MCF 10A (cell line): ENCODE results near the gene LEO1. TPM values are rescaled to one million over a fixed set of nuclear protein-coding genes. Genes with fewer than 3 reads are reported as not detected.

Experiments used
- BruUV-seq: library from RNA; stranded (reverse); fragments of 400-500 nt; replicated peaks from 2 replicates; lab custom pipeline; 2021; lab: Mats Ljungman, UMichigan
- CTCF ChIA-PET: fragments of 300-600 bp; sonication (Branson Sonifier 250); formaldehyde crosslinking; extraction: SDS; loops from one replicate; lab custom pipeline; 2021; ENCODE audit warnings: antibody characterized with exemption, inconsistent platforms; lab: Yijun Ruan, JAX
- POLR2A ChIA-PET: fragments of 300-600, 350-650 bp; sonication (Branson Sonifier 250); formaldehyde crosslinking; extraction: SDS; loops from one replicate; lab custom pipeline; 2020; ENCODE audit warnings: antibody characterized with exemption, inconsistent platforms; lab: Yijun Ruan, JAX
- DNase-seq: peaks from one replicate; pipeline ENCODE4 v3.0.0-alpha.2; 2018; ENCODE audit not compliant: unreplicated experiment
- H3K27ac Mint-ChIP-seq: one replicate; pipeline ENCODE4 v1.8.0; 2022; ENCODE audit warnings: mild to moderate bottlenecking, low read depth, mixed read lengths; ENCODE audit not compliant: unreplicated experiment
- H3K27me3 Mint-ChIP-seq: one replicate; pipeline ENCODE4 v1.8.0; 2022; ENCODE audit warnings: mixed read lengths; ENCODE audit not compliant: insufficient read depth, unreplicated experiment
- H3K36me3 Mint-ChIP-seq: one replicate; pipeline ENCODE4 v1.8.0; 2022; ENCODE audit warnings: mild to moderate bottlenecking, moderate library complexity, mixed read lengths; ENCODE audit not compliant: insufficient read depth, unreplicated experiment
- H3K4me1 Mint-ChIP-seq: one replicate; pipeline ENCODE4 v1.8.0; 2022; ENCODE audit warnings: mixed read lengths; ENCODE audit not compliant: insufficient read depth, unreplicated experiment
- H3K4me3 Mint-ChIP-seq: one replicate; pipeline ENCODE4 v1.8.0; 2022; ENCODE audit warnings: mild to moderate bottlenecking, moderate library complexity, mixed read lengths; ENCODE audit not compliant: unreplicated experiment
- H3K9me3 Mint-ChIP-seq: one replicate; pipeline ENCODE4 v1.8.0; 2022; ENCODE audit warnings: mixed read lengths; ENCODE audit not compliant: unreplicated experiment
- intact Hi-C: fragments of 100-400 bp; cut with micrococcal nuclease; formaldehyde crosslinking; loops from 2 replicates; pipeline ENCODE4 v1.14.1; 2022
- total RNA-seq: library from RNA; stranded (reverse); gene quantifications from 2 replicates; pipeline ENCODE4 v1.2.3, GENCODE V29; 2022
- TF ChIP-seq, protein P1 (sequence below): fragments of 200-600 bp; IDR thresholded peaks from one replicate; pipeline ENCODE4 v1.8.0; 2022; ENCODE audit warnings: antibody characterized with exemption, mild to moderate bottlenecking; ENCODE audit not compliant: unreplicated experiment

Gene LEO1
- total RNA-seq, 1 experiment from 2014 or later: 24.2 TPM

GRCh38 chr15:52011711-52012144, 40.1 kb upstream of the LEO1 start:
- Mint-ChIP-seq H3K9me3 (no peaks in the 10 kb centered on the region), H3K4me1 (peaks cover 41% of the 10 kb centered on the region), H3K4me3 (no peak overlapping the region), H3K27me3 (no peaks in the 10 kb centered on the region), H3K36me3 (no peaks in the 10 kb centered on the region), H3K27ac (peak overlapping the region; percentile 88)
- no TSS peak for BruUV-seq
- TF ChIP-seq, protein P1, sequence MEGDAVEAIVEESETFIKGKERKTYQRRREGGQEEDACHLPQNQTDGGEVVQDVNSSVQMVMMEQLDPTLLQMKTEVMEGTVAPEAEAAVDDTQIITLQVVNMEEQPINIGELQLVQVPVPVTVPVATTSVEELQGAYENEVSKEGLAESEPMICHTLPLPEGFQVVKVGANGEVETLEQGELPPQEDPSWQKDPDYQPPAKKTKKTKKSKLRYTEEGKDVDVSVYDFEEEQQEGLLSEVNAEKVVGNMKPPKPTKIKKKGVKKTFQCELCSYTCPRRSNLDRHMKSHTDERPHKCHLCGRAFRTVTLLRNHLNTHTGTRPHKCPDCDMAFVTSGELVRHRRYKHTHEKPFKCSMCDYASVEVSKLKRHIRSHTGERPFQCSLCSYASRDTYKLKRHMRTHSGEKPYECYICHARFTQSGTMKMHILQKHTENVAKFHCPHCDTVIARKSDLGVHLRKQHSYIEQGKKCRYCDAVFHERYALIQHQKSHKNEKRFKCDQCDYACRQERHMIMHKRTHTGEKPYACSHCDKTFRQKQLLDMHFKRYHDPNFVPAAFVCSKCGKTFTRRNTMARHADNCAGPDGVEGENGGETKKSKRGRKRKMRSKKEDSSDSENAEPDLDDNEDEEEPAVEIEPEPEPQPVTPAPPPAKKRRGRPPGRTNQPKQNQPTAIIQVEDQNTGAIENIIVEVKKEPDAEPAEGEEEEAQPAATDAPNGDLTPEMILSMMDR: no peak
- ChIA-PET POLR2A (interaction anchor here (0.6 to 4.1 kb wide), 14 partner anchors 9 to 88 kb away, joined by 3 to 42 read pairs (median 4); partner anchors contain the start of gene LEO1), CTCF (interaction anchor here (0.9 to 1.4 kb wide), 3 partner anchors 14 to 67 kb away, joined by 3 to 6 read pairs (median 3); no protein-coding TSS in a partner anchor)
- intact Hi-C loops: no loop called here
- DNase-seq: peak; percentile 34

DNA sequence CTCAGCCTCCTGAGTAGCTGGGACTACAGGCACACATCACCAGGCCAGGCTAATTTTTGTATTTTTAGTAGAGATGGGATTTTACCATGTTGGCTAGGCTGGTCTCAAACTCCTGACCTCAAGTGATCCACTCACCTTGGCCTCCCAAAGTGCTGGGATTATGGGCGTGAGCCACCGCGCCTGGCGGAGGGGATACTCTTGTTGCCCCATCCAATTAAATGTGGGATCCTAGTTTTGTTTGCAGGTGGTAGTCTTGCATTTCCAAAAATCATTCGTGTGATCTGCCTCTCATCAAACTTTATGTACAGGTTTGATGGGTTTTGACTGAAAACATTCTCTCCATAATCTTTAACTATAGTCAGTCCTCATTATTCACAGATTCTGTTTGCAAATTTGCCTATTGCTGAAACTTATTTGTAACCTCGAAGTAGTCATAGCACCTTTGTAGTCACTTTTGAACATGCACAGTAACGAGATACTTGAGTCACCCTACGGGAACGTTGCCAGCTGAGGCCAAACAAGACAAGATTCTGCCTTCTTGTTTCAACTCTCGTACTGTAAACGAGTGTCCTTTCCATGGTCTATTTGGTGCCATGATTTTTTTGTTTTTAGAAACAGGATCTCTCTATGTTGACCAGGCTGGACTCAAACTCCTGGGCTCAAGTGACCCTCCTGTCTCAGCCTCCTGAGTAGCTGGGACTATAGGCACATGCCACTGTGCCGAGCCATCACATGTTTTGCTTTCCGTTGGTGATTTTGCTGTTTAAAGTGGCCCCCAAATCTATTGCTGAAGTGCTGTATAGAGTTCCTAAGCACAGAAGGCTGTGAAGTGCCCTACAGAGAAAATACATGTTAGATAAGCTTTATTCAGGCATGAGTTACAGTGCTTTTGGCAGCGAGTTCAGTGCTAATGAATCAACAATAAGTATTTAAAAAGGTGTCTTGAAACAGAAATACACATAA, 39.3 kb upstream of the LEO1 start:
- Mint-ChIP-seq H3K27ac (peak overlapping the region; percentile 88), H3K27me3 (no peaks in the 10 kb centered on the region), H3K4me3 (no peak overlapping the region), H3K9me3 (no peaks in the 10 kb centered on the region), H3K36me3 (no peaks in the 10 kb centered on the region), H3K4me1 (peaks cover 41% of the 10 kb centered on the region)
- ChIA-PET POLR2A (interaction anchor here (0.6 to 4.1 kb wide), 12 partner anchors 10 to 165 kb away, joined by 3 to 42 read pairs (median 6); partner anchors contain the start of gene LEO1), CTCF (interaction anchor here (0.6 to 1.4 kb wide), 4 partner anchors 13 to 238 kb away, joined by 3 to 6 read pairs (median 4); no protein-coding TSS in a partner anchor)
- intact Hi-C loops: no loop called here
- BruUV-seq: no TSS peak
- TF ChIP-seq, protein P1: no peak
- peak; percentile 95 for DNase-seq

DNA sequence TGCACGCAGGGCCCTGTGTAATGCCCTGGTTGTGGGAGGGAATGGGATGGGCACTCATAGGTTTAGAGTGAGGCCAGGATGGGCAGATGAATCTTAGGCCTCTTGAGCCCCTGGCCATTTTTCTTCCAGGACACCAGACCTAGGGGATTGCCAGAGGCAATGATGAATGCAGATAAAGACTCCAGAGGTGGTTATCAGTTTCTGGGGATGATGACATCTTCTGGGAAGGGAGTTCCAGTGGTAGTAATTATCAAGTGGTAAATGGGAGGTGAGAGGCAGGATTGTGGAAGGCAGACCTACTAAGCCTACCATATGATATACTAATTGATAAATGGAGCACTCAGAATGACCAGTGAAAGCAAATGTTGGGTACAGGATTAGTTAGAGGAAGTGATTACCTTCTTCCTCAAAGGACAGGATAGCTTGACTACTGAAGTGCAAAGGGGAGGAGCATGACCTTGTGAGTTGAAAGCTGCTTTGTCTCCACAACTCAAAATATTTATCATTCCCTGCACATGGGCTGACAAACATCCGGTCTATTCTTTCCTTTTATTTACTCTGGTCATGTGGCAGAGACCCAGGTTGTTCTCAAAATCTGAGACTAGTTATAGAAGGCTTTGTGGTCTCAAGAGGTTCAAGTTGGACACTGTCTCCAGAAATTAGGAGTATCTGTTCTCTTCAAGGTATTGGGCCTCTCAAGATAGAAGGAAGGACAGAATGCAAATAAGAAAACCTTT, 37.3 kb upstream of the LEO1 start:
- H3K9me3 Mint-ChIP-seq: no peaks in the 10 kb centered on the region
- no peaks in the 10 kb centered on the region for H3K36me3 Mint-ChIP-seq
- no TSS peak for BruUV-seq
- H3K27me3 Mint-ChIP-seq: no peaks in the 10 kb centered on the region
- H3K4me3 Mint-ChIP-seq: no peak overlapping the region
- ChIA-PET CTCF (interaction anchor here (0.6 kb wide), 1 partner anchor 41 kb away, joined by 3 read pairs; no protein-coding TSS in a partner anchor), POLR2A (interaction anchor here (0.6 to 4.1 kb wide), 5 partner anchors 11 to 38 kb away, joined by 3 to 17 read pairs (median 8); partner anchors contain the start of gene LEO1)
- H3K4me1 Mint-ChIP-seq: peaks cover 42% of the 10 kb centered on the region
- intact Hi-C loops: no loop called here
- TF ChIP-seq, protein P1: no peak
- H3K27ac Mint-ChIP-seq: no peak overlapping the region
- no peak for DNase-seq
